ENCODE measurements around the gene KCP.

GRCh38 chr7:128865996-128866877, 44.3 kb downstream of the KCP start:
- TF ChIP-seq CTCF (IDR thresholded peaks at IDR 0.05): no peak
- no peak for TF ChIP-seq POLR2A (IDR thresholded peaks at IDR 0.05)

All from uterus (tissue), 2 donors.